Measurements from ENCODE around the gene SLC13A4. TPM values are rescaled to one million over a fixed set of nuclear protein-coding genes. Genes with fewer than 3 reads are reported as not detected.
"Not testable (repeated sequence)": the region's sequence is repeated elsewhere in the genome, so short reads cannot be mapped to it uniquely, and the experiment has no call there.

The SLC13A4 gene
- total RNA-seq, 1 donor from 2014 or later, result 0.27 TPM

GRCh38 chr7:135704698-135705097 lies 23.3 kb downstream of the SLC13A4 start:
- Histone ChIP-seq H3K27me3 (ENCODE audit: low read depth) (no peaks in the 10 kb centered on the region), H3K9me3 (no peaks in the 10 kb centered on the region), H3K27ac (no peak overlapping the region), H3K4me1 (no peaks in the 10 kb centered on the region), H3K36me3 (peaks cover 3% of the 10 kb centered on the region), H3K4me3 (no peak overlapping the region)
- intact Hi-C loops (cut with DNase I), result no loop called here
- DNase-seq (no peak), ATAC-seq (no peak)
- TF ChIP-seq CTCF (IDR thresholded peaks at IDR 0.05), result no peak

- Histone ChIP-seq H3K27me3 (ENCODE audit: low read depth) (no peaks in the 10 kb centered on the region), H3K4me3 (no peak overlapping the region), H3K4me1 (no peaks in the 10 kb centered on the region), H3K36me3 (peaks cover 3% of the 10 kb centered on the region), H3K27ac (no peak overlapping the region), H3K9me3 (no peaks in the 10 kb centered on the region)
- intact Hi-C loops (cut with DNase I), result no loop called here
- DNase-seq (no peak), ATAC-seq (no peak)
- TF ChIP-seq CTCF (IDR thresholded peaks at IDR 0.05), result no peak
These were observed 23.9 kb downstream of the SLC13A4 start for GRCh38 chr7:135704074-135704473.

GRCh38 chr7:135697276-135698049 lies 30.5 kb downstream of the SLC13A4 start:
- intact Hi-C loops (cut with DNase I), result no loop called here
- Histone ChIP-seq H3K9me3 (no peaks in the 10 kb centered on the region), H3K36me3 (peaks cover 11% of the 10 kb centered on the region), H3K4me3 (no peak overlapping the region), H3K27me3 (ENCODE audit: low read depth) (no peaks in the 10 kb centered on the region), H3K4me1 (no peaks in the 10 kb centered on the region), H3K27ac (no peak overlapping the region)
- no peak for TF ChIP-seq CTCF (IDR thresholded peaks at IDR 0.05)
- ATAC-seq (no peak), DNase-seq (no peak)

GRCh38 chr7:135693558-135693957 lies 34.4 kb downstream of the SLC13A4 start:
- peaks cover 14% of the 10 kb centered on the region for H3K36me3 ChIP-seq

GRCh38 chr7:135692606-135693005 lies 35.4 kb downstream of the SLC13A4 start:
- intact Hi-C loops (cut with DNase I); H3K27me3 ChIP-seq (ENCODE audit: low read depth); H3K4me1 ChIP-seq; H3K27ac ChIP-seq; H3K9me3 ChIP-seq; H3K4me3 ChIP-seq; DNase-seq; ATAC-seq: not testable (repeated sequence)
- peaks cover 14% of the 10 kb centered on the region for H3K36me3 ChIP-seq

More at GRCh38 chr7:135693558-135693957, 34.4 kb downstream of the SLC13A4 start:
- Histone ChIP-seq H3K4me1 (no peaks in the 10 kb centered on the region), H3K27me3 (ENCODE audit: low read depth) (no peaks in the 10 kb centered on the region), H3K4me3 (no peak overlapping the region), H3K27ac (no peak overlapping the region), H3K9me3 (no peaks in the 10 kb centered on the region)
- no peak for ATAC-seq
- DNase-seq, result no peak
- intact Hi-C loops (cut with DNase I), result no loop called here
- TF ChIP-seq CTCF (IDR thresholded peaks at IDR 0.05), result no peak

- no peak for DNase-seq
- Histone ChIP-seq H3K4me3 (no peak overlapping the region), H3K4me1 (no peaks in the 10 kb centered on the region), H3K36me3 (peaks cover 14% of the 10 kb centered on the region), H3K27ac (no peak overlapping the region), H3K9me3 (no peaks in the 10 kb centered on the region), H3K27me3 (ENCODE audit: low read depth) (no peaks in the 10 kb centered on the region)
- no peak for ATAC-seq
- no peak for TF ChIP-seq CTCF (IDR thresholded peaks at IDR 0.05)
- intact Hi-C loops (cut with DNase I), result no loop called here
These were observed 35.9 kb downstream of the SLC13A4 start for GRCh38 chr7:135692055-135692454.
